ENCODE data around the gene DLGAP1. TPM values are rescaled to one million over a fixed set of nuclear protein-coding genes. Genes with fewer than 3 reads are reported as not detected.

Gene DLGAP1
- total RNA-seq, 1 experiment from 2014 or later, result 23.2 TPM

GRCh38 chr18:3593381-3593903 lies 861.7 kb downstream of the DLGAP1 start:
- DNase-seq, result no peak
- H2BK5ac ChIP-seq (ENCODE audit: insufficient read length, low read length), result no peak overlapping the region
- H3K27me3 Mint-ChIP-seq (ENCODE audit: low read depth), result peaks cover 33% of the 10 kb centered on the region

More at GRCh38 chr18:3593381-3593903, 861.7 kb downstream of the DLGAP1 start:
- H3K4me2 ChIP-seq (ENCODE audit: insufficient read depth, insufficient read length, low read length), result peak overlapping the region; percentile 50
- Mint-ChIP-seq H3K36me3 (ENCODE audit: insufficient read depth in 1 of 3, low read depth in 3 of 3) (peaks cover 0 to 10% (median 6%) of the 10 kb centered on the region in 3 experiments; a peak in 4 of 7 replicates), H3K4me3 (peak overlapping the region; percentile 56 to 80), H3K27ac (peak overlapping the region; percentile 79 to 84 (median 84); a peak in 6 of 7 replicates), H3K9me3 (peaks cover 0 to 3% of the 10 kb centered on the region in 2 experiments; a peak in 1 of 5 replicates), H3K4me1 (peaks cover 61 to 69% of the 10 kb centered on the region in 2 experiments)
- no peaks in the 10 kb centered on the region for H3K9me3 ChIP-seq (ENCODE audit: control insufficient read depth, low read depth, low read length)
- H4K5ac ChIP-seq (ENCODE audit: insufficient read length, low read depth, low read length), result no peak overlapping the region
- H3K9ac ChIP-seq (ENCODE audit: extremely low read depth, insufficient read length, low read length), result no peak overlapping the region
- no peak overlapping the region for H2BK120ac ChIP-seq (ENCODE audit: low read depth, low read length, poor library complexity, severe bottlenecking)
- H3T11ph ChIP-seq (ENCODE audit: low read length), result no peak overlapping the region
- no peaks in the 10 kb centered on the region for H3K79me2 ChIP-seq (ENCODE audit: insufficient read depth, low read length)
- H3K23me2 ChIP-seq (ENCODE audit: insufficient read length, low read depth, low read length, poor library complexity, severe bottlenecking), result peaks cover 2% of the 10 kb centered on the region
- no peak overlapping the region for H2AFZ ChIP-seq (ENCODE audit: low read length)
- H2BK12ac ChIP-seq (ENCODE audit: insufficient read length, low read depth, low read length), result no peak overlapping the region
- H3K18ac ChIP-seq (ENCODE audit: insufficient read length, low read depth, low read length), result no peak overlapping the region
- no peak overlapping the region for H3K56ac ChIP-seq (ENCODE audit: insufficient read length, low read depth, low read length)
- H3K23ac ChIP-seq (ENCODE audit: insufficient read length, low read depth, low read length), result no peak overlapping the region
- TF ChIP-seq CTCF (conservative IDR thresholded peaks at IDR 0.05), result no peak
- WGBS (ENCODE audit: extremely low coverage, insufficient read length, low lambda C conversion rate), result no CpG with 5 or more reads among the region's 11 CpGs
- no peaks in the 10 kb centered on the region for H4K20me1 ChIP-seq (ENCODE audit: control insufficient read depth, insufficient read depth, insufficient read length)
- no peak overlapping the region for H3K4ac ChIP-seq (ENCODE audit: low read depth, low read length)
- H3K79me1 ChIP-seq (ENCODE audit: insufficient read depth, low read depth, low read length, poor library complexity, severe bottlenecking), result no peaks in the 10 kb centered on the region
- H2BK15ac ChIP-seq (ENCODE audit: low read depth, low read length), result no peak overlapping the region
- H4K91ac ChIP-seq (ENCODE audit: insufficient read length, low read depth, low read length), result no peak overlapping the region
- no peak overlapping the region for H3K14ac ChIP-seq (ENCODE audit: insufficient read depth, low read length)
- no peak overlapping the region for H2BK20ac ChIP-seq (ENCODE audit: low read depth, low read length, poor library complexity, severe bottlenecking)
- no peak overlapping the region for H2AK5ac ChIP-seq (ENCODE audit: insufficient read length, low read length)
- peaks cover 16% of the 10 kb centered on the region; the same call in 1 of the 2 replicates for H3K4me1 ChIP-seq (ENCODE audit: insufficient read depth, low read length)
- H4K8ac ChIP-seq (replicated peaks; ENCODE audit: insufficient read length, low read depth, low read length), result no peak overlapping the region
- no peak overlapping the region for H3K27ac ChIP-seq (ENCODE audit: insufficient read length, low read depth, low read length)
- peaks cover 9% of the 10 kb centered on the region; the same call in 1 of the 2 replicates for H3K27me3 ChIP-seq (ENCODE audit: insufficient read depth, low read length)
